NCI-H2171 (cell line): ENCODE results near the gene KLF13.

Source experiments
- DNase-seq: peaks from one replicate; lab custom pipeline; 2025; lab: John Stamatoyannopoulos, UW

KLF13 gene

DNA sequence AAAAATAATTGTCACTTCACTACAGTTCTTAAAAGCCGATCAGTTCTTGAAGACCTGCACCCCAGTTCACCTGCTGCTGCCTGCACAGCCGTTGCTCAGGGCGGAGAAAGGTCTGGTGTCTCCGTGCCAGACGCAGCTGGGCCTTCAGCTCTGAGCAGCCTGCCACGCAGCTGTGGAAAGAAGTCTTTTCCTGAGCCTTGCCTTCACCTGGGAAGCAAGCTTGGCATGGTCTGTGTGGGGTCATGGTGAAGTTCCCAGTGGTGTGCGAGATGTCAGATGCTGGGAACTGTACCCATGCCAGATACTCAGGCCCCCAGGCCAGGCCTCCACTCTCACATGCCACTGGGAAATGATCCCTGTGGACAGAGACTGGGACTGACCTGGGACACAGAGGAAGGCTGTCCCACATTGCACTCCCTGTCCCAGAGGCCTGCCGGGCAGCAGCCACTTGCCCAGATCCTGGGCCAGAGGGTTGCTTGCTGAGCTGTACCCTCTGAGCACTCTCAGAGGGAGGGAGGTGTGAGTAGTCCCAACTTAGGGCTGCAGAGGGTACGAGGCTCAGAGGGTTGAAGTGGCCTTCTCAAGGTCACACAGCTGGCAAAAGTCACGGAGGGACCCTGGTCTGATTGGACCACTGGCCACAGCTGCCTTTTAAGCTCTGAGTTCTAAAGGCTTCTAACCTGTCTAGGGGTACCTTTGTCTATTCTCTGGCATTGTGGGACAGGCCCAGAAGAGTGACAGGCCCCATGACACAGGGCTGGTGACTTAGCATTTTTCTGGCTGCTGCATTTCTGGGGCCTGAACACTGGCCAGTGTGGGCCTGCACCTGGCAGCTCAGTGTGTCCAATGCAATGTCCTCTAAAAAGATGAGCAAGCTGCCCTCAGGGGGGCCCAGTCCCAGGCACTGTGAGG is 55.4 kb downstream of the KLF13 start:
- no peak for DNase-seq

DNA sequence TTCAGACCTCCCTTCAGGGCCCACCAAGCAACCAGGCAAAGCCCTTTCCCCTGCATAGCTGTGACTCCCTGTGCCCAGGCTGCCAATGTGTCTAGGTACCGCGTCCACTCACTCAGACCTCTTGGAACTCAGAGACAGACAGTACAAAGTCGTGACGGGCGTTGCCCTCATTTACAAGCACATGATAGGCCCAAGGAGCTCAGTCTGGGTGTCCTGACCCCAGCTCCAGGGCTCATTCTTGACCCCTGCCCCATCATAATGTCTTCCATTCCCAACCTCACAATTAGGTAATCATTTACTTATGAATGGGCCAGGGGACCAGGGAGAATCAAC is 56.0 kb downstream of the KLF13 start:
- DNase-seq: no peak

DNA sequence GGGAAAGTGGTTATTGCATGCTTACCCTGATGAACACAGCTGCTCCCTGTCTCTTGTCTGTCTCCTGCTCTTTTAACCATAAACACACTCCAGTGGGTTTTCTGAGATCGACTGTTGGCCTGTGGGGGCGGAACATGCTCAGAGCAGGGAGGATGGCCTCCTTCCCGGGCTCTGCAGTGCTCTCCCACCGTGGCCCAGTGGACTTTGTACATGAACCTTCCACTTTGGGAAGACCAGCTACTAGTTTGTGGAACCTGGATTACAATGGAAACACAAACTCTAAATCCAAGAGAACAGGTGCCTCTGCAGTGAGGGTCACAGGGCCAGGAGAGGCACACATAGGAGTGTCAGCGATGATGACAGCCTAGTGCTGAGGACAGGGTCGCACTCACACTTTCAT is 56.5 kb downstream of the KLF13 start:
- DNase-seq: no peak

DNA sequence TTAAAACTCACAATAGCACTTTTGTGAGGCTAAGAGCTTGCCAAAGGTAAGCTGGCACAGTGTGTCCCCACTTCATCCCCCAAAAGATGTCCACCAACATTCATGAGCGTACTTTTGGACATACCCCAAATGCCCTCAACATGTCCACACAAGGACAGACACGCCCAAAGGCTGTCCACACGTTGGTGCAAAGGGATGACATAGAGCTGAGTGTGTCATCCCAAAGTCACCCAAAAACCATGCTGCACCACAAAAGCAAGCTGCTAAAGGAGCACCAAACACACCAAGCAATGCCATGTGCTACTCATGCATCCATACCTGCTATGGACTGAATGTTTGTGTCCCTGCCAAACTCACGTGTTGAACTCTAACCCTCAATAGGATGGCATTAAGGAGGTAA is 57.9 kb downstream of the KLF13 start:
- no peak for DNase-seq

DNA sequence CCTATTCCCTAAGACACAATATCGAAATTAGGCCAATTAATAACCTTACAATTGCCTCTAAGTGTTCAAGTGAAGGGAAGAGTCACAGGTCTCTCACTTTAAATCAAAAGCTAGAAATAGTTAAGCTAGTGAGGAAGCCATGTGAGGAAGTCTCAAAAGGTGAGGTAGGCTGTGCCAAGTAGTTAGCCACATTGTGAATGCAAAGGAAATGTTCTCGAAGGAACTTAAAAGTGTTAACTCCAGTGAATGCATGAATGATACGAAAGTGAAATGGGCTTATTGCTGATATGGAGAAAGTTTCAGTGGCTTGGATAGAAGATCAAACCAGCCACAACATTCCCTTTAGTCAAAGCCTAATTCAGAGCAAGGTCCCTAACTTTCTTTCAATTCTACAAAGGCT is 59.1 kb downstream of the KLF13 start:
- DNase-seq: no peak

DNA sequence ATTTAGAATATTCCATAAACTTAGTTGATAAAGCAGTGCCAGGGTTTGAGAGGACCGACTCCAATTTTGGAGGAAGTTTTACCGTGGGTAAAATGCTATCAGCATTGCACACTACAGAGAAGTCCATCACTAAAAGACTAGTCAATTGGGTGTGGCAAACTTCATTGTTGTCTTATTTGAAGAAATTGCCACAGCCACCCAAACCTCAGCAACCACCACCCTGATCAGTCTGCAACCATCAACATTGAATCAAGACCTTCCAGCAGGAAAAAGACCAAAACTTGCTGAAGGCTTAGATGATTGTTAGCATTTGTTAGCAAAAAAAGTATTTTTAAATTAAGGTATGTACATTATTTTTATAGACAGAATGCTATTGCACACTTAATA is 60.5 kb downstream of the KLF13 start:
- no peak for DNase-seq

DNA sequence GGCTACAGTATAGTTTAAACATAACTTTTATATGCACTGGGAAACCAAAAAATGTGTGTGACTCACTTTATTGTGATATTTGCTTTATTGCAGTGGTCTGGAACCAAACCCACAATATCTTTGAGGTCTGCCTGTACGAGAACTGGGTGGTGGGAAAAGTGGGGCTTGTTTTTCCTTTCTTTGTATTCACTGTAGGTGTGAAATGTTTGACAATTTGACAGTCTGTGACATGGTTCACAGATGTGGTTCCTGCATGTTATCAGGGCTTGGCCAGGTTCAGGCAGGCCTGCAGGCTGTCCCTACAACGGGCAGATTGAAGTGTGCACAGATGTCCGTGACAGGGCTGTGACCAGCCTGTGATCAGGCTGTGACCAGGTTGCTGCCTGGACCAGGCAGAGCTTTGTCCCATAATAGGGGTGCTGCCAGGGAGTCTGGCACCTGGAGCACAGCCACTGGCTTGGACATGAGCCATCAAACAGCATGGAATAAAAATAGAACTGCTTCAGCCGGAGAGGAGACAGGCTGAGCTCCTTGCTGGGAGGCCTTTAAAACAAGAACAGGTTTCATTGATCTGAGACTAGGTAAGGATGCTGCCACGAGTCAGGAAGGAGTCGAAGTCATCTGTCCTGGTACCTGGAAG is 61.0 kb downstream of the KLF13 start:
- peak; percentile 67 for DNase-seq

DNA sequence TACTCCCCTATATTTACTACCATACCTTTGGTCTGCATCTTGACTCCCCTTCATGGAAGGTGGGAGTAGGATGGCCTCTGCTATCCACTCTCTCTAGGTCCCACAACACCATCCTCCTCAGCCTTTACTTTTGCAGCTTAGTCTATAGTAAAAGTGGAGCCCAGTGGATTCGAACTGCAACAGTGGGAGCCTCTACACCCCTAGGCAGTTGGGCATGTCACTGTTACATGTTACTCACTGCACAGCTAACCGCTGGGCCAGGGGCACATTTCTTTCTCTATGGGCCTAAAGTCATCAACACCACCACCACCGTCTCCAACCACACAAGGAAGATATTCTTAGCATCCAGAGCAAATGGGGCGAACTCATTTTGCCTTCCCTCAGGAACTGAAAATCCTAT is 62.9 kb downstream of the KLF13 start:
- no peak for DNase-seq

DNA sequence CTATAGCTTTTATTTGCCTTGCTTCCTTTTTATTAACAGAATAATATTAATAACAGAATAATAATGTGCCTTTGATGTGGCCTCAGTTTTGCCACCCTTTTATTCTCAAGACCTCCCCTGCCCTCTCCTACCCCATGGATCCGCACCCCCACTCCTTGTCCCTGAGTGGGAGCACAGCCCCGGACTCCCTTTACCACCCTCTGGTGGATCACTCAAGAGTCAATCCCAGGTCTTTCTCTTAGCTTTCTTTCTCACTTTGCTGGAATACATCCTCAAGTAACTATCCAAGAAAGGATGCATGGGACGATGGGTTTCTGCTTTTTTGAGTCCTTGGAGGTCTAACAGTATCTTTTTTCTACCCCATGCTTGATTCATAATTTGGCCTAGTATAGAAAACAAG is 63.4 kb downstream of the KLF13 start:
- no peak for DNase-seq

DNA sequence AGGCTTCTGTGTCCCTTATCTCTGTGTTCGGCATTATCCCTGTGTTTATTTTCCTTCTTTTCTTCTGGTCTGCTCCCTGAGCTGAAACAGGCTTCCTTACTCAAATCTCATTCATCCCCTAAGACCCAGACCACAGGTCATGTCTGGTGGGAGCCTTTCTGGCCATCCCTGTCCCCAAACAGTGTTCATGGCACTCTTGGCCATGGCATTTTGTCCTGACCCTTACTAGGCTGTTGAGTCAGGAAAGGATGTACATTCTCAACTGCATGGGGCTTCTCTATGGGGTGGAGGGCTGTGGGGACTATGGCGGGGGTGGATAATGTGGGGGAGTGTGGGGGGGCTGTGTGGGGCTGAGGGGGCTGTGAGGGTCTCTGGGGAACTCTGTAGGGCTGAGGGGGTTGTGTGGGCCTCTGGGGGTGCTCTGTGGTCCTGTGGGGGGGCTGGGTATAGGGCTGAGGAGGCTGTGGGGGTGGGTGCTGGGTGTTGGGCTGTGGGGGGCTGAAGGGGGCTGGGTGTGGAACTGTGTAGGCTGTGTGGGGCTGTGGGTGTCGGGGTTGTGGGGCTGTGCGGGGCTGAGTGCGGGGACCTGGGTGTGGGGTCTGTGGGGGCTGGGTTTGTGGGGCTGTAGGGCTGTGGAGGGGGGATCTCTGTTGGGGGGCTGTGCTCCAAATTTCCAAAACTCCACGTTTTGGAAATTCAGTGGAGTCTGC is 64.3 kb downstream of the KLF13 start:
- no peak for DNase-seq

DNA sequence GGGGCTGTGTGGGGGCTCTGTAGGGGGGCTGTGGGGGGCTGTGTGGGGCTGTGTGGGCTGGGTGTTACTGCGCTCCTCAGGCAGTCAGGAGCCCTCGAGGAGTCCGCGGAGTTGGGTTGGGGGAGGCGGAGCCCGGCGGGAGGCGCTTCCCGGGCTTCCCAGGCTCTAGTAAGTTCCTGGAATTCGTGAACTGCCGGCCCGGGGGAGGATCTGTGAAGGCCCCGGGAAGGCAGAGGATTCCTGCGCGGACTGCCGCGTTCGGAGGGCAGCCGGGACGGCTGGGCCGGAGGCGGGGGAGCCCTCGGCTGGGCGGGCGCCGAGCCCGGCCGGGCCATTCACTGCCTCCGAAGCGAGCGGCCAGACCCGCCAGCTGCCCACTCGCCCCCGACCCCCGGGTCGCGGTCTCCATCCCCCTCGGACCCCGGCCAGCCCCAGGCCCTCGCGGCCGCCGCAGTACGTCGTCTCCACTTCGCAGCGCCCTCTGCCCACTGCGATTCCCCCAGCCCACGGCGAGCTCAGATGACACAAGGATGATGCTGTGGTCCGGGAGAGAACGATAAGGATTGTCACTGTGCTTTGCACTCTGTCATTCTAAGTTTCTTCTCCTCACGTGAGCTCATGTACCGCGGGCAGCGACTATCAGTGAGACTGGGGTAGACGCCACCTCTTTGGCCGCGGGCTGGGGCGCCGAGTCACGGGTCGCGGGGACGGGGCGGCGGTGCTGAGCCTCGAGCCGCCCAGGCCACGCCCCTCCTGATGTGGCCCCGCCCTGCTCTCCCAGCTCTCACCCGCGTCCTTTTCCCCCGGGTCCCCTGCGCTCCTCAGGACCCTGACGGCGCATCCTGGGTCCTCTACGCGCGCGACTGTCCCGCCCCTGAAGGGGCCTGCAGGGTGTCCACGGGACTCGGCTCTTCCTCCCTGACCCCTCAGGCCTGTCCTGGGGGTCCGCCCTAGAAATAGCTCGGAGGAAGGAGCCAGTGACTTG is 65.3 kb downstream of the KLF13 start:
- DNase-seq: peak; percentile 58

DNA sequence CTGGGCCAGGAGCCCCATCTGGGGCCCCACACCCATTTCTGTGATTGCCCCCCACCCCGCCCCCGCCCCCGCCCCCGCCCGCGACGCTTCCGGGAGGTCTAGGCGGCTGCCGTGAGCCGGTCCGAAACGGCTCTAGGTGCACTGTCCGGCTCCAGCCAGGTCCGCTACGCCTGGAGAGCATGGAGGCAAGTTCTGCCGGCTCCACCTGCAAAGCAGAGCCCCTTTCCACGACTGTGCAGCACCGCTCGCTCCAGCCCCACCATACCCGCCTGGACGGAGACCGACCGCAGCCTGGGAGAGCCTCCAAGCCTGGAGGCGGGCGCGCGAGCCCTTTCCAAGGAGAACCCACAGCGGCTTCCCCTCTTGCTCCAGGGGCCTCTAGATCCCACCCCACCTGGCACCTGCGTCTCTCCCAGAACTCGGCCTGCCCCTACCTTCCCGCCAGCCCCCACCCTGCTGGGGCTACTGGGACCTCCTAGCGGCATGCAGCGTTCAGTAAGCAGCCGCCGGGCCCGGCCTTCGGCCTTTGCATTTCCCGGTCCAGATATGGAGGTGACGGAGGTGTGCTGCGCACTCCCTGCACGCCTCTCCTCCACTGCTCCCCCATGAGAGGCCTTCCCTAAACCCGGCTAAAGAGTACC is 66.2 kb downstream of the KLF13 start:
- no peak for DNase-seq

DNA sequence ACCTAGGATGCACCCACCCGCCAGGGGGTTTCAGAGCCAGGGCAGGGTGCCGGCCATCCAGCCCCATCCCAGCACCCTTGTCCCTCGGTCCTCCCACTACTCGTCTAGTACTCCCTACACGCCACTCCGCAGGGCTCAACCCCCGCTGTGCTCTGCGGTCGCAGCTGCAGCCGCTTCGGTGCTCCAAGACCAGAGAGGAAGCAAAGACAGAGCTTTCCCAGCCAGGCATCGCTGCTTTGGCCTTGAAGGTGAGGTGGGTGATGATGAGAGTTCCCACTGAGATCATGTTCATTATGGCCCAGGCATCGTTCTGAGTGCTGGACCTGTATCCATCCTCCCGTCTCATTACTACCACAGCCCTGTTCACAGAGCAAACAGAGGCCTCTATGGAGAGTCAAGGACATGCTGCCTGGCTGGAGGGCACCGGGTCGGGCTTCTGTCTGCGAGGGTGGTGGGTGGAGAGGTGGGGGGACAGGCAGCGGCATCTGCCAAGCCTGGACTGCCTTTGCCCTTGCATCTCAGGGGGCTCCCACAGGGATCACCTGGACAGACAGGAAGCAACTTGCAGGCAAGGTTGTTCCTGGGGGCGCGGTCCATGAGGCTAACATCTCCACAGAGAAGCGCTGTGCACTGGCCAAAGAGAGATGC is 66.9 kb downstream of the KLF13 start:
- no peak for DNase-seq

DNA sequence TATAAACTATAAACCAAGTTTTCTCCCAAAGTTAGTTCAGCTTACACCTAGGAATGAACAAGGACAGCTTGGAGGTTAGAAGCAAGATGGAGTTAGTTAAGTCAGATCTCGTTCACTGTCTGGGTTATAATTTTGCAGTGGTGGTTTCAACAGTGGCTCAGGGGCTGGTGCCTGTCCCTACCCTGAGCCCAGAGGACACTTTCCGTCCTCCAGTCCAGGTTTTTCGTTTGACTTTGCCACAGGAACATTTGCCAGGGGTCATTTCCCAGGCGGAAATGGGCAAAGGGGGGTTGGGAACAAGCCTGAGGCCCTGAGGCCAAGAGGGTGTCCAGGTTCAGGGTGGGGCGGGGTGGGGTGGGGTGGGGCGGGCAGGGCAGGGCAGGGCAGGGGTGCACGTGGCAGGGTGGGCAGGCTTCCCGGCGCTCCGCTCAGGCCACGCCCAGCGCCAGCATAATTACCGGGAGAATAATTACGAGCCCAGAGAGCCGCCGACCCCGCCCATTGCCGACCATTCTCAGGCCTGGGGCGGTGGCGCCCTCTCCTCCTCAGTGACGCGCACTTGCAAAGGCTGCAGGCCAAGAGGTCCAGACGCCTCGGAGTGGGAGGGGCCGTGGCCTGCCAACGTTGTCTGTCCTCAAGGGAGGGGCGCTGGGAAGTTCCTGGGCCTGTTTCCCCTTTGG is 70.4 kb downstream of the KLF13 start:
- DNase-seq: no peak

DNA sequence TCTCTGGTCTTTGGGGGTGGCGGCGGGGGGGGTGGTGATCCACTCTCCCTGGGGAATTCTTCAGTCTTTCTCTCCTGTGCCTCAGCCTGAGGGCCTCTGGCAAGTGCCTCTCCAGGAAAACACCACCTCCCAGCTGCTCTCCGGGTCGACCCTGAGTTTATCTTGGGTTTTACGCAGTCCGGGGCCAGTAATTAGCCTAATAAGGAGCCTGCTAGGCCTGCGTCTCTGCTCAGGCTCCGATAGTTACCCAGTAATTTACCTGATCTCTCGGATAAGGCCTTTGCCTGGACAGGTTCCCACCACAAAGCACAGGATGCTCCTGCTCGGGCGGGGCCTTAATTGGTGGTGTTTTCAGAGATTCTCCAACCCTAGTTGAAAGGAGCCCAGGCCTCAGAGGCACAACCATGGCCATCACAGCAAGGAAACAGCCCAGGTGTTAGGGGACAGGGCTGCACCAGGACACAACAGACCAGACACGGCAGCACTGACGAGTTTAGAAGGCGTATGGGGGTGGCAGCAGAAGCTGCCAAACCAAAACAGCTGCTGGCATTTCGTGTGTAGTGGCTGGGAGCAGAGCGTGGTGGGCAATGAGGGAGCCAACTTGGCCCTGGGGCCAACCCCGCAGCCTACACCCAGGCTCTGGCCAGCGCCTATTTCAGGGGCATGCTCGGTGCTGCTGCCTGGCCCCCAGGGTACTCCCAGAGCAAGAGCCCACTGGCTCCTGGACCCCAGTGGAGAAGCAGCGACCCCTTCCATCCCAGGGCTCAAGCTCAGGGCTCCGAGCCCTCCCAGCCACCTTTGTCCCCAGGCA is 71.4 kb downstream of the KLF13 start:
- no peak for DNase-seq

DNA sequence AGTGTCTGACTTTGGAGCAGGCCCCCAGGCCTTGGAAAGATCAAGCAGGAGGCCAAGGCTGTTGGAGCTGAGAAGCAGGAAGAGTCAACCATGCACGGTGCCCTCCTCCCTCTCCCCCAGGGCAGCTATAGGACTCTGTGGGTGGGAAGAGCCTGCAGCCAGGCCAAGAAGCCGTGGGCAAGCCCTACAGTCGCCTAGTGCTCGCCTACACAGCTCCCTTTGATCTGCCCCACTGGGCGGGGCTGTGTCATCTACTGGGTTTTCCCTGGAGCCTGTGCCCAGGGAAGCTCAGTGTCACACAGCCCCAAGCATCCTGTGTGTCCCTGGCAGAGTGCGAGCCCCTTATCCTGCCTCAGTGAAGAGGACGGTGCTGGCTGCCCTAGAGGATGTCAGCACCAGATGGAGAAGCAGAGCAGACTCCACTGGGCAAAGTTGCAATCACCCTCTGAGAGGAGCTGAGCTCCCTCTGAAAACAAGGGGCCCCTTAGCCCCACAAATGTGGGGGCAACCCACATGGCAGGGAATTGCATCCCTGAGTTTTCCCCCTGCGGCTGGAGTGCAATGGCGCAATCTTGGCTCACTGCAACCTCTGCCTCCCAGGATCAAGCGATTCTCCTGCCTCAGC is 72.2 kb downstream of the KLF13 start:
- DNase-seq: no peak

DNA sequence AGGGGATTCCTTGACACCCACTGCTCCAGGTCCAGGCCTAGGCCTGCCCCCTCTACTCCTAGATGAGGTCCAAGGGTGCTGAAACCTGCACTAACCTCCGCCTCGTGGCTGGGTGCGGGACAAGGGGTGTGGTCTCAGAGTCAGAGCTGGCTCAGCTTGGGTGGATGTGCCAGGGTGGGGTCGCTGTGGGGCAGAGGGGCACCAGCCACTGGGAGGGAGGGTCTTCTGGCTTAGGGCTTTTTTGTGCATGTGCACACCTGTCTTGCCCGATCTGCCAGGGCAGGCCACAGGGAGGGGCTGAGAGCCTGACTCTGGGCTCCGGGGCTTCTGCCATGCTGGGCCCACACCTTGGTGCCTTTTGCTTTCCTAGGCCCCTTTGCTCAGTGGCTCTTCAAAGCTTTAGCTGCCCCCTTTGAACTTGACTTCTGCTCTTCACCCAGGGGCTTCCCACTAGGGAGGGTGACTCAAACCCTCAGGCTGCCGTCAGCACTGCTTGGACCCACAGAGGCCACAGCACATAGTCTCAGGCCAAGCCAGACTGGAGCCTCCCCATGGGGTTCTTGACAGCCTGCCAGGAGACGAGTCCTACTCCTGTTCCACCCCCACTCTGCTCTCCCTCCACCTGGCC is 73.0 kb downstream of the KLF13 start:
- DNase-seq: no peak

DNA sequence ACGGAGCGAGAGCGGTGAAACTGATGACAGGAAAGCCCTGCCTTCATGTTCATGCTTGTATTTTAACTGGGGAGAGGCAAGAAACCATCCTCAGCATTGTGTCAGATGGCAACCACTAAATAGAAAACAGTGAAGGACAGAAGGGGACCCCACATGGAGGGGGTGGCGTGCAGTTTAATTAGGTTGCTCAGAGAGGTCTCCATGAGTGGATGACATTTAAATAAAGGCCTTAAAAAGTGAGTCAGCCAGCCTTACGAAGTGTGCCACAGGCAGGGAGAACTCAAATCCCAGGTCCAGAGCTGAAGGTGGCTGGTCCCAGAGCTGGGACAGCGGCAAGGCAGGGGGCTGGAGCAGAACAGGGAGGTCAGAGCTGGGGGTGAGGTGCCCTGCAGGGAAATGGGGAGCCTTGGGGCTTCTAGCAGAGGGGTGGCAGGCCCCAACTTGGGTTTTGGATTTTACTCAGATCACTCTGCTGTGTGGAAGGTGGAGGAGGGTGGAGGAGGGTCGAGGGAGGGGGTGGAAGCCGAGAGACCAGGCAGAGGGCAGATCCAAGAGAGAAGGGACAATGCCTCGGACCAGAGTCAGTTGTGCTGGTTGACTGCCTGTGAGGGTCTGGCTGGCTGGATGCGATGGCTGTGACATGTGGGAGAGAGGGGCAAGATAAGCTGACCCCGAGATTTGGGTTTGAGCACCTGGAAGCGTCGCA is 73.7 kb downstream of the KLF13 start:
- no peak for DNase-seq
